Hepatocyte (in vitro differentiated cells): ENCODE data around the gene NHEJ1.

Source experiments
- CTCF ChIP-seq: fragments of 200-600 bp; sonication (generic); IDR thresholded peaks from 2 replicates; pipeline ENCODE4 v1.5.1; 2016; ENCODE audit warnings: antibody characterized with exemption, mild to moderate bottlenecking; ENCODE audit not compliant: poor library complexity
- EZH2 ChIP-seq: fragments of 200-600 bp; sonication (generic); IDR thresholded peaks from 2 replicates; pipeline ENCODE4 v1.6.1; 2016; ENCODE audit warnings: antibody characterized with exemption, mild to moderate bottlenecking, borderline replicate concordance

- TF ChIP-seq EZH2 (no peak), CTCF (no peak)
Observed at GRCh38 chr2:219122202-219122980, 38.2 kb downstream of the NHEJ1 start.
